ENCODE measurements around the gene AFAP1L2.

The AFAP1L2 gene

GRCh38 chr10:114432566-114433093 is 28.3 kb upstream of the AFAP1L2 start:
- Histone ChIP-seq H3K9me2 (replicated peaks; ENCODE audit: insufficient read depth, low read length) (no peaks in the 10 kb centered on the region), H4K20me1 (ENCODE audit: low read depth, low read length) (no peaks in the 10 kb centered on the region), H3K9me3 (ENCODE audit: insufficient read depth, low read length) (no peaks in the 10 kb centered on the region), H3K27ac (ENCODE audit: low read depth, low read length) (no peak overlapping the region), H3K36me3 (ENCODE audit: low read length) (no peaks in the 10 kb centered on the region), H3K9ac (ENCODE audit: low read length) (no peak overlapping the region), H3K79me2 (ENCODE audit: insufficient read depth, low read length) (no peaks in the 10 kb centered on the region), H2AFZ (ENCODE audit: low read depth, low read length, severe bottlenecking) (no peak overlapping the region), H3K4me3 (ENCODE audit: insufficient read depth, low read length, poor library complexity, severe bottlenecking) (no peak overlapping the region), H3F3A (ENCODE audit: insufficient read depth) (no peaks in the 10 kb centered on the region), H3K27me3 (ENCODE audit: low read length) (no peaks in the 10 kb centered on the region), H3K4me2 (ENCODE audit: low read depth, low read length, poor library complexity, severe bottlenecking) (no peak overlapping the region)
- TF ChIP-seq EZH2phosphoT487 (conservative IDR thresholded peaks at IDR 0.05; ENCODE audit: low read length) (no peak), CTCF (IDR thresholded peaks at IDR 0.05; ENCODE audit: insufficient read depth, low read length, poor library complexity, severe bottlenecking) (no peak)

- TF ChIP-seq CTCF (IDR thresholded peaks at IDR 0.05; ENCODE audit: insufficient read depth, low read length, poor library complexity, severe bottlenecking) = no peak
- no peak for TF ChIP-seq EZH2phosphoT487 (conservative IDR thresholded peaks at IDR 0.05; ENCODE audit: low read length)
- no peaks in the 10 kb centered on the region for H3K79me2 ChIP-seq (ENCODE audit: insufficient read depth, low read length)
- H3F3A ChIP-seq (ENCODE audit: insufficient read depth) = no peaks in the 10 kb centered on the region
- H4K20me1 ChIP-seq (ENCODE audit: low read depth, low read length) = no peaks in the 10 kb centered on the region
- H2AFZ ChIP-seq (ENCODE audit: low read depth, low read length, severe bottlenecking) = no peak overlapping the region
- no peaks in the 10 kb centered on the region for H3K27me3 ChIP-seq (ENCODE audit: low read length)
- H3K4me3 ChIP-seq (ENCODE audit: insufficient read depth, low read length, poor library complexity, severe bottlenecking) = no peak overlapping the region
- H3K4me2 ChIP-seq (ENCODE audit: low read depth, low read length, poor library complexity, severe bottlenecking) = no peak overlapping the region
- no peak overlapping the region for H3K9ac ChIP-seq (ENCODE audit: low read length)
- H3K9me3 ChIP-seq (ENCODE audit: insufficient read depth, low read length) = no peaks in the 10 kb centered on the region
- H3K27ac ChIP-seq (ENCODE audit: low read depth, low read length) = no peak overlapping the region
- no peaks in the 10 kb centered on the region for H3K9me2 ChIP-seq (replicated peaks; ENCODE audit: insufficient read depth, low read length)
- no peaks in the 10 kb centered on the region for H3K36me3 ChIP-seq (ENCODE audit: low read length)
Observed at GRCh38 chr10:114431414-114432135, 27.3 kb upstream of the AFAP1L2 start.

- Histone ChIP-seq H3K4me3 (ENCODE audit: insufficient read depth, low read length, poor library complexity, severe bottlenecking) (no peak overlapping the region), H2AFZ (ENCODE audit: low read depth, low read length, severe bottlenecking) (no peak overlapping the region), H3K27ac (ENCODE audit: low read depth, low read length) (no peak overlapping the region), H4K20me1 (ENCODE audit: low read depth, low read length) (no peaks in the 10 kb centered on the region), H3K27me3 (ENCODE audit: low read length) (no peaks in the 10 kb centered on the region), H3K9me3 (ENCODE audit: insufficient read depth, low read length) (no peaks in the 10 kb centered on the region), H3K79me2 (ENCODE audit: insufficient read depth, low read length) (no peaks in the 10 kb centered on the region), H3K36me3 (ENCODE audit: low read length) (no peaks in the 10 kb centered on the region), H3F3A (ENCODE audit: insufficient read depth) (no peaks in the 10 kb centered on the region), H3K4me2 (ENCODE audit: low read depth, low read length, poor library complexity, severe bottlenecking) (no peak overlapping the region), H3K9ac (ENCODE audit: low read length) (no peak overlapping the region), H3K9me2 (replicated peaks; ENCODE audit: insufficient read depth, low read length) (no peaks in the 10 kb centered on the region)
- no peak for TF ChIP-seq CTCF (IDR thresholded peaks at IDR 0.05; ENCODE audit: insufficient read depth, low read length, poor library complexity, severe bottlenecking)
Observed at GRCh38 chr10:114430688-114431413, 26.5 kb upstream of the AFAP1L2 start.

Data from SU-DHL-6 (cell line).